Measurements from ENCODE around the gene FGD6. TPM values are rescaled to one million over a fixed set of nuclear protein-coding genes. Genes with fewer than 3 reads are reported as not detected.

FGD6 gene
- total RNA-seq, 1 experiment from 2014 or later = 18.2 TPM

- DNase-seq (ENCODE audit: low read depth, low spot score) (no peak), ATAC-seq (no peak)
- ChIA-PET CTCF (no interaction called here), RAD21 (ENCODE audit: low non-redundant PET in 1 of 2, low total read pairs in 2 of 2, uncharacterized antibody in 2 of 2, unreplicated experiment in 2 of 2) (interaction anchor here in 1 of 2 experiments (0.6 kb wide), 1 partner anchor 13 kb away, joined by 4 read pairs; no protein-coding TSS in a partner anchor), POLR2A (no interaction called here)
- Histone ChIP-seq H3K36me3 (ENCODE audit: control insufficient read depth in 1 of 2, insufficient read depth in 2 of 2, low read length in 2 of 2) (no peaks in the 10 kb centered on the region), H3K9ac (ENCODE audit: low read length) (no peak overlapping the region), H3K27me3 (ENCODE audit: insufficient read depth, low read length) (no peaks in the 10 kb centered on the region), H3K9me2 (ENCODE audit: insufficient read depth) (no peaks in the 10 kb centered on the region), H3K27ac (ENCODE audit: low read depth, low read length) (no peak overlapping the region), H3K4me2 (ENCODE audit: low read length) (no peak overlapping the region), H3K4me3 (replicated peaks in 1 of 2; ENCODE audit: low read depth in 1 of 2, low read length in 2 of 2) (no peak overlapping the region), H3K79me2 (ENCODE audit: insufficient read depth, low read length) (no peaks in the 10 kb centered on the region), H2AFZ (ENCODE audit: low read depth, low read length, poor library complexity, severe bottlenecking) (no peak overlapping the region), H3K9me3 (ENCODE audit: control insufficient read depth in 1 of 2, insufficient read depth in 1 of 2, low read depth in 1 of 2, low read length in 2 of 2) (no peaks in the 10 kb centered on the region), H4K20me1 (ENCODE audit: insufficient read depth) (no peaks in the 10 kb centered on the region), H3K4me1 (ENCODE audit: control insufficient read depth in 1 of 2, insufficient read depth in 2 of 2, low read length in 2 of 2) (no peaks in the 10 kb centered on the region)
- BruUV-seq (replicated peaks) = no TSS peak
- TF ChIP-seq CEBPB (IDR thresholded peaks at IDR 0.05; ENCODE audit: low read depth) (no peak), CBX3 (IDR thresholded peaks at IDR 0.05; ENCODE audit: low read depth) (no peak), FOSL1 (IDR thresholded peaks at IDR 0.05; ENCODE audit: low read depth) (no peak), EZH2 (IDR thresholded peaks at IDR 0.05) (no peak), YY1 (IDR thresholded peaks at IDR 0.05; ENCODE audit: extremely low read depth, insufficient replicate concordance, low read depth, low read length) (no peak), MAX (IDR thresholded peaks at IDR 0.05) (no peak), POLR2A (IDR thresholded peaks at IDR 0.05; ENCODE audit: borderline replicate concordance, extremely low read depth, insufficient read depth, insufficient read length) (no peak), ZBTB33 (IDR thresholded peaks at IDR 0.05; ENCODE audit: extremely low read depth, insufficient replicate concordance, low read length) (no peak), SP1 (IDR thresholded peaks at IDR 0.05; ENCODE audit: low read depth) (no peak), EZH2phosphoT487 (IDR thresholded peaks at IDR 0.05; ENCODE audit: borderline replicate concordance) (no peak), ATF3 (IDR thresholded peaks at IDR 0.05) (no peak), SIN3A (IDR thresholded peaks at IDR 0.05; ENCODE audit: low read depth) (no peak), ZFX (IDR thresholded peaks at IDR 0.05) (no peak)
- intact Hi-C loops (cut with micrococcal nuclease) = no loop called here
Observed at GRCh38 chr12:95150501-95150900, 66.8 kb downstream of the FGD6 start.
